Central memory CD8-positive, alpha-beta T cell (primary cell): Measurements from ENCODE around the gene MAX.
"Not testable (repeated sequence)": the region's sequence is repeated elsewhere in the genome, so short reads cannot be mapped to it uniquely, and the experiment has no call there.

Source experiments
- ATAC-seq: fragments of 150-1000 bp; cut with Tn5 transposase; replicated peaks from 2 replicates; pipeline ENCODE4 v1.10.0; 2022; ENCODE audit warnings: mild to moderate bottlenecking, moderate FRiP score, moderate number of reproducible peaks; ENCODE audit not compliant: poor library complexity, severe bottlenecking; ENCODE audit errors: extremely low read depth
- DNase-seq, 2 donors: peaks; one replicate each; pipeline ENCODE4 v3.0.0; 2021; ENCODE audit warnings: low spot score in 2 of 2
- H3K27ac Mint-ChIP-seq: one replicate; pipeline ENCODE4 v1.8.0; 2022; ENCODE audit warnings: low read depth, mild to moderate bottlenecking, moderate library complexity, mixed read lengths
- H3K27me3 Mint-ChIP-seq: one replicate; pipeline ENCODE4 v1.8.0; 2022; ENCODE audit warnings: mixed read lengths
- H3K36me3 Mint-ChIP-seq: one replicate; pipeline ENCODE4 v1.8.0; 2022; ENCODE audit warnings: mild to moderate bottlenecking, moderate library complexity, mixed read lengths; ENCODE audit not compliant: insufficient read depth
- H3K4me1 Mint-ChIP-seq: one replicate; pipeline ENCODE4 v1.8.0; 2022; ENCODE audit warnings: mixed read lengths
- H3K4me3 Mint-ChIP-seq: one replicate; pipeline ENCODE4 v1.8.0; 2022; ENCODE audit warnings: mild to moderate bottlenecking, moderate library complexity, mixed read lengths
- H3K9me3 Mint-ChIP-seq: one replicate; pipeline ENCODE4 v1.8.0; 2022; ENCODE audit warnings: mixed read lengths

Gene MAX

GRCh38 chr14:65038966-65039365 is 63.4 kb downstream of the MAX start:
- Mint-ChIP-seq H3K27ac (no peak overlapping the region), H3K4me3 (no peak overlapping the region), H3K36me3 (peaks cover 8% of the 10 kb centered on the region), H3K4me1 (no peaks in the 10 kb centered on the region), H3K9me3 (no peaks in the 10 kb centered on the region), H3K27me3 (no peaks in the 10 kb centered on the region)
- DNase-seq (no peak), ATAC-seq (no peak)

- no peaks in the 10 kb centered on the region for H3K27me3 Mint-ChIP-seq
- DNase-seq = no peak
- H3K9me3 Mint-ChIP-seq = no peaks in the 10 kb centered on the region
- ATAC-seq = no peak
- H3K36me3 Mint-ChIP-seq = peaks cover 11% of the 10 kb centered on the region
- no peaks in the 10 kb centered on the region for H3K4me1 Mint-ChIP-seq
- no peak overlapping the region for H3K27ac Mint-ChIP-seq
- no peak overlapping the region for H3K4me3 Mint-ChIP-seq
Measured at GRCh38 chr14:65035049-65035448, 67.3 kb downstream of the MAX start.

- DNase-seq (no peak), ATAC-seq (no peak)
- H3K9me3 Mint-ChIP-seq = no peaks in the 10 kb centered on the region
- no peak overlapping the region for H3K4me3 Mint-ChIP-seq
- H3K36me3 Mint-ChIP-seq = peaks cover 14% of the 10 kb centered on the region
- no peaks in the 10 kb centered on the region for H3K4me1 Mint-ChIP-seq
- no peaks in the 10 kb centered on the region for H3K27me3 Mint-ChIP-seq
- H3K27ac Mint-ChIP-seq = no peak overlapping the region
Measured at GRCh38 chr14:65034021-65034420, 68.3 kb downstream of the MAX start.

- no peak overlapping the region for H3K4me3 Mint-ChIP-seq
- ATAC-seq (no peak), DNase-seq (no peak)
- H3K4me1 Mint-ChIP-seq = no peaks in the 10 kb centered on the region
- peaks cover 14% of the 10 kb centered on the region for H3K36me3 Mint-ChIP-seq
- no peaks in the 10 kb centered on the region for H3K9me3 Mint-ChIP-seq
- no peaks in the 10 kb centered on the region for H3K27me3 Mint-ChIP-seq
- no peak overlapping the region for H3K27ac Mint-ChIP-seq
Measured at GRCh38 chr14:65033181-65033580, 69.1 kb downstream of the MAX start.

DNA sequence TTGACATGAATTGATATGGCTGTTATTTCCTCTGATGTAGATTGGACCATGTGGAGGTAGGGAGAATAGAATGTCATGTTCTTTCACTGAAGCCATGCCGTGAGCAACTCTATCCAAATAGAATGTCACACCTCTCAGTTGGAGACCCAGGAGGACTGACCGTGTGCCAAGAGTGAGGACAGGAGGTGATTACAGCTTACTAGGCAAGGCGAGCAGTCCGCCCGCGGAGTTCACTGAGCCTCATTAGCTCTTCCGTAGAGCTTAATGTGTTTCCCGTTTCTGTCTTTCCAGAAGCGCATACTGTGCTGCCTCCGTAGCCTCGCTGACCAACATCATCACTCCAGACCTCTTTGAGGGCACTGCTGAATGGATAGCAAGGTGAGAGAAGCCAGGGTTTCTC is 70.0 kb downstream of the MAX start:
- DNase-seq (no peak), ATAC-seq (no peak)
- Mint-ChIP-seq H3K4me3 (no peak overlapping the region), H3K36me3 (peaks cover 14% of the 10 kb centered on the region), H3K4me1 (no peaks in the 10 kb centered on the region), H3K9me3 (no peaks in the 10 kb centered on the region), H3K27ac (no peak overlapping the region), H3K27me3 (no peaks in the 10 kb centered on the region)

DNA sequence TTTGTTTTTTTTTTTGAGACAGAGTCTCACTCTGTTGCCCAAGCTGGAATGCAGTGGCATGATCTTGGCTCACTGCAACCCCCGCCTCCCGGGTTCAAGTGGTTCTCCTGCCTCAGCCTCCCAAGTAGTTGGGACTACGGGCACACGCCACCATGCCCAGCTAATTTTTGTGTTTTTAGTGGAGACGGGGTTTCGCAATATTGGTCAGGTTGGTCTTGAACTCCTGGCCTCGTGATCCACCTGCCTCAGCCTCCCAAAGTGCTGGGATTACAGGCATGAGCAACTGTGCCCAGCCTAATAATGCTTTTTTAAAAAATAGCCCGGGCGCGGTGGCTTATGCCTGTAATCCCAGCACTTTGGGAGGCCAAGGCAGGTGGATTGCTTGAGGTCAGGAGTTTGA is 71.0 kb downstream of the MAX start:
- H3K36me3 Mint-ChIP-seq = peaks cover 18% of the 10 kb centered on the region
- not testable (repeated sequence) for H3K4me1 Mint-ChIP-seq, H3K4me3 Mint-ChIP-seq, ATAC-seq, H3K27ac Mint-ChIP-seq, DNase-seq, H3K27me3 Mint-ChIP-seq, H3K9me3 Mint-ChIP-seq

DNA sequence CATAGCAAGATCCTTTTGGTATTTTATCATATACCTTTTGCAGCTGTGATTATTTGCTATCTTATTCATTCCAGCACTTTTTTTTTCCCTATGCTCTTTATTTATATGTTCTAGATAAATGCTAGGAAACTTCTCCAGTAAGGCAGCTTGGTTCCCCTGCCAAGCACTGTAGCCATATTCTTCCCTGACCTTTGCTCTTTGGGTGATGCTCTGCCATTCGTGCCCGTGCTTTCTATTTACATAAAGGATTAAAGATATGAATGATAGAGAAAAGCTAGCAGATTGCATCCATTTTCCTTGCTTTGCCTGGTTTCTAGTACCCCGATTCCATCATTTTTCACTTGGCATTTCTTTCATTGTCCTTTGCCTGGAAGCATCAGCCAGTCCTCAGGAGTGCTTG is 73.4 kb downstream of the MAX start:
- H3K27me3 Mint-ChIP-seq = no peaks in the 10 kb centered on the region
- H3K9me3 Mint-ChIP-seq = no peaks in the 10 kb centered on the region
- no peaks in the 10 kb centered on the region for H3K4me1 Mint-ChIP-seq
- H3K4me3 Mint-ChIP-seq = no peak overlapping the region
- H3K27ac Mint-ChIP-seq = no peak overlapping the region
- peaks cover 19% of the 10 kb centered on the region for H3K36me3 Mint-ChIP-seq
- DNase-seq (no peak), ATAC-seq (no peak)

DNA sequence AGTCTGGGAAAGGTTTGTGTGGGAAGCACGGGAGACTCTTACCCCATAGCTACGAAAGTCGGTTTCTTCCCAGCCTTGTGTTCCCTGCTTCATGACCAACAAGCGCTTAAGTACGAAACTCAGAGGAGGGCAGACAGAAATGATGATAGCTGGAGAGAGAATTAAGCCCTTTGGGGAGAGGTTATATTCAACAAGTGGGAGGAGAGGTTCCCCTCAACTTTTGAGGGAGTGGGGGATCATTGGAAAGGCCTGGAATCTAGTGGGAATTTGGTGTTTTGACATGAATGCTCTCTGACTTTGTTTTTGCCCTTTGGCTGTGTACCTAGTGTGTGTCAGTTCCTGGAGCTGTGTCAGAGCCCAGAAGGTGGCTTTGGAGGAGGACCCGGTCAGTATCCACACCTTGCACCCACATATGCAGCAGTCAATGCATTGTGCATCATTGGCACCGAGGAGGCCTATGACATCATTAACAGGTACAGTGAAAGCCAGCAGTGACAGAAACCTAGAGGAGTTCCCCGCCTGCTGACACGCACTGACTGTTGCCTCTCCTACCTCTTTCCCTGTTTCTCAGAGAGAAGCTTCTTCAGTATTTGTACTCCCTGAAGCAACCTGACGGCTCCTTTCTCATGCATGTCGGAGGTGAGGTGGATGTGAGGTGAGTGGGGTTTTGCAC is 75.1 kb downstream of the MAX start:
- Mint-ChIP-seq H3K9me3 (no peaks in the 10 kb centered on the region), H3K4me1 (no peaks in the 10 kb centered on the region), H3K27me3 (no peaks in the 10 kb centered on the region), H3K36me3 (peaks cover 14% of the 10 kb centered on the region), H3K4me3 (no peak overlapping the region), H3K27ac (no peak overlapping the region)
- DNase-seq = no peak
- ATAC-seq = no peak

DNA sequence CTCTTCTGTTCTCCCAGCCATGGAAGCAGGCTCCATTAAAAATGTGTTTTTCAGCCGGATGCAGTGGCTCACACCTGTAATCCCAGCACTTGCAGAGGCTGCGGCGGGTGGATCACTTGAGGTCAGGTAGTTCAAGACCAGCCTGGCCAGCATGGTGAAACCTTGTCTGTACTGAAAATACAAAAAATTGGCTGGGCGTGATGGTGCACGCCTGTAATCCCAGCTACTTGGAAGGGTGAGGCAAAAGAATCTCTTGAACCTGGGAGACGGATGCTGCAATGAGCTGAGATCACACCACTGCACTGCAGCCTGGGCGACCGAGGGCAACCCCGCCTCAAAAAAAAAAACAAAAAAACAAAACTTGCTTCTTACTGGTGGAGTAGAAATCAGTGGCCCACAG is 75.8 kb downstream of the MAX start:
- H3K4me1 Mint-ChIP-seq = no peaks in the 10 kb centered on the region
- H3K27me3 Mint-ChIP-seq = no peaks in the 10 kb centered on the region
- no peak for ATAC-seq
- H3K36me3 Mint-ChIP-seq = peaks cover 11% of the 10 kb centered on the region
- no peak for DNase-seq
- H3K9me3 Mint-ChIP-seq = no peaks in the 10 kb centered on the region
- no peak overlapping the region for H3K27ac Mint-ChIP-seq
- H3K4me3 Mint-ChIP-seq = no peak overlapping the region

- no peak for ATAC-seq
- H3K9me3 Mint-ChIP-seq = no peaks in the 10 kb centered on the region
- peaks cover 11% of the 10 kb centered on the region for H3K36me3 Mint-ChIP-seq
- H3K4me3 Mint-ChIP-seq = no peak overlapping the region
- no peaks in the 10 kb centered on the region for H3K27me3 Mint-ChIP-seq
- no peak for DNase-seq
- H3K4me1 Mint-ChIP-seq = no peaks in the 10 kb centered on the region
- H3K27ac Mint-ChIP-seq = no peak overlapping the region
Measured at GRCh38 chr14:65025818-65026217, 76.5 kb downstream of the MAX start.
